ENCODE results near the gene LRIT3.
"Not testable (repeated sequence)": the region's sequence is repeated elsewhere in the genome, so short reads cannot be mapped to it uniquely, and the experiment has no call there.

LRIT3 gene

DNA sequence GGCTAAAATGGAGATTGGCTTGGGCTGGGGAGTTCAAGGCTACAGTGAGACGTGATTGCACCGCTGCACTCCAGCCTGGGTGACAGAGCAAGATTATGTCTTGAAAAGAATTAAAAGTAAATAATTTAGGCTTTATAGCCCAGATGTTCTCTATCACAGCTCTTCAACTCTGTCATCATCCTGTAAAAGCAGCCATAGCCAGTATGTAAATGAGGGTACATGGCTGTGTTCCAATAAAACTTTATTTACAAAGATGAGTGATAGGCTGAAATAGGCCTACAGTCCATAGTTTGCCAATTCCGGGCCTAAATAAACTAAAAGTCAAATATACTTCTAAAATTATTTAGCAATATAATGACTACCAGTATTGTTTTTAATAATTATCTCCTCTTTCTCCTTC is 10.9 kb upstream of the LRIT3 start:
- no peak for DNase-seq (ENCODE audit: low read depth)
- H3K4me3 ChIP-seq (ENCODE audit: low read depth, low read length) = no peak overlapping the region

GRCh38 chr4:109846395-109847098 is 1.4 kb upstream of the LRIT3 start:
- no peak for DNase-seq (ENCODE audit: low read depth)
- H3K4me3 ChIP-seq (ENCODE audit: low read depth, low read length) = no peak overlapping the region

DNA sequence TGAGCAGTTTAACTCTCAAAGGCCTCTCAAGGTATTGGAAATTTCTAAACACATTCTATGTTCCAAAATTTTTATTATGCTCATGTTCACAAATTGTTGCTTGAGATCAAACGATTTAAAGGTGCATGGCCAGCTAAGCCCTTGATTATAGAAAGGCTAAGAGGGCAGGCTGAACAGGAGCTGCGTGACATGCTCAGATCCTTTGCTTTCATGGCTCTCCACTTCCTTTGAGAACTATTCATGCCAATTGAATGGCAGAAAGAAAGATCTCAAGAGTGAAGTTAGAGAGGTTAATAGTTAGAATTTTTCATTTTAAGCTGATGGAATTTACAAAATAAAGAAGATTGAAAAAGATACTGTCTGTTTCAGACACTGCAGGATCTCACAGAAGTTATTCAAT is 594 bp downstream of the LRIT3 start:
- no peak for DNase-seq (ENCODE audit: low read depth)
- no peak overlapping the region for H3K4me3 ChIP-seq (ENCODE audit: low read depth, low read length)

- no peak for DNase-seq (ENCODE audit: low read depth)
- no peak overlapping the region for H3K4me3 ChIP-seq (ENCODE audit: low read depth, low read length)
Observed at GRCh38 chr4:109850601-109851000, 2.7 kb downstream of the LRIT3 start.

DNA sequence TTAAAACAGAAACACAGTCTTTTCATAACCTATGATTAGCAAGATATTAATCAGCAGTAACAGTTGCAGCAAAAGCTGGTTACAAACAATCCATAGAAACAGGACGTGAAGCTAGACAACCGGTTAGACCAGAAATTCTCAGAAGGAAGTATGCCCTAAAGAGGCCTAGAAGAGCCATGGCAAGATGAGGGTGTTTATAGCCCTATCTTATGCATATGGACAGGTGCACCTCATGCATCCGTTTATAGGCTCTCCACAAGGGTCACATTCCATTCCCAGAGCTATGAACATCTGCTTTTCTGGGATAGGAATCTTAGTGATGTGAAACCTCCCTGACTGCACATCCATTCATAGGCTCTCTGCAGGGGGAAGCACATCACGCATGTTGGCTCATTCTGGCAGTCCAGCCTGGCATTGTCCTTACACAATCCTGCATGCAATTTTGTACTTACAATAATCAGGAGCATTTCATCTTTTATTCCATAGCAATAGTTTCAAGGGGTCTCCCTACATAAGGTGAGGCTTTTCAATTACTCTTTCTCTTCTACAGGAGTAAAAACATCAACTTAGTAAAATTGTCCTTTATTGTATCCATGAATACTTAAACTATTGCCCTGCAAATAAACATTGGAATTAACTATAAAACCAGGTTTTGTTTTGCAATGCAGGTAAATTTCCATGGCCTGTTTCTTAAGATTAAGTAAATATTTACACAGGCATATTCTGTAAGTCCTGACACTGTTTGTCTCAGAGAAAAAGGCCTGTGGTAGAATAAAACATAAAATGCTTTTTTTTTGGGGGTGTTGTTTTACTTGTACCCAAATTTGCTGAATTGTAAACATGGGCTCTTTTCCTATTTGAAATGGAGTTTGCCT is 11.8 kb downstream of the LRIT3 start:
- not testable (repeated sequence) for DNase-seq (ENCODE audit: low read depth); H3K4me3 ChIP-seq (ENCODE audit: low read depth, low read length)

- DNase-seq (ENCODE audit: low read depth) = no peak
- H3K4me3 ChIP-seq (ENCODE audit: low read depth, low read length) = no peak overlapping the region
Observed at GRCh38 chr4:109861271-109861670, 13.4 kb downstream of the LRIT3 start.

DNA sequence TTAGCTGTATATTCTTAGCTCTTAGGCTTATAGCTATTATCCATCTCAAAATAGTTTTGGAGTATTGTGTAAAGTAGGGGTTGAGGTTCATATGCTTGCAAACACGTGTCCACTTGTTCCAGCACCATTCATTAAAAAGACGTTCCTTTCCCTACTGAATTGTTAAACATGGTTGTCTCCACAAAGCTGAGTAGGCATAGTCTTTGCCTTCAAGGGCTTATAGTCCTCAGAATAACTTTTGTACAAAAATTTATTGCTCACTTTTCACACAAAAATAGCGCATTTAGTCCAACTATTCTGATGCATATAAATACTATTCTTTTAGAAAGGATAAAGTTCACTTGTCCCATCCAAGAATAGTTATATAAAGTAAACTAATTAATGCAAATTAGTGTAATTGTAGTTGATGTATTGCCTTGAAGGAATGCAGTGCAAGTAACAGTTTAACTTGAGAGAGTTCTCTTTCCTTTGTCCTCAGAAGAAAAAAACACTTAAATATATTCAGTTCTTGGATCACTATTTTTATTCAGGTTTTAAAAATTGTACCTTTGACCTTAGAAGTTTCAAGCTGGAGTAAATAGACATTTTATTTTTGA is 14.1 kb downstream of the LRIT3 start:
- DNase-seq (ENCODE audit: low read depth) = no peak

DNA sequence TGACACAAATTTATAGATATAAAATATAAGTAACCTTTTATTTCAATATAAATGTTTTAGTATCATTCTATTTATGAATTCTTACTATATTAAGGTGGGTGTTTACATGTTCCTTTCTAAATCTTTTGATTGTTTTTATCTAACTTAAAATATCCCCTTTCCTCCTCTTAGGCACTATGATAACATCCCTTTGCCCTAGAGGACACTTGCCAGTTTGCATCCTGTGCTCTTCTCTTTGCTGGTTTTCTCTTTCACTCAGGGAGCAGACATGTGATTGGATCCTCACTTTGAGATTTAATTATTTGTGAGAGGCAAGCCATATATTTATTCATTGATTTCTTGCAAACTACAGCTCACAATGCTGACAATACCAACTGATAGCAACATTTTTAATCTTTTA is 16.2 kb downstream of the LRIT3 start:
- H3K4me3 ChIP-seq (ENCODE audit: low read depth, low read length) = no peak overlapping the region
- DNase-seq (ENCODE audit: low read depth) = no peak

More for the DNA sequence above, 14.1 kb downstream of the LRIT3 start:
- no peak overlapping the region for H3K4me3 ChIP-seq (ENCODE audit: low read depth, low read length)

- no peak overlapping the region for H3K4me3 ChIP-seq (ENCODE audit: low read depth, low read length)
- DNase-seq (ENCODE audit: low read depth) = no peak
Observed at GRCh38 chr4:109870061-109870460, 22.2 kb downstream of the LRIT3 start.

DNA sequence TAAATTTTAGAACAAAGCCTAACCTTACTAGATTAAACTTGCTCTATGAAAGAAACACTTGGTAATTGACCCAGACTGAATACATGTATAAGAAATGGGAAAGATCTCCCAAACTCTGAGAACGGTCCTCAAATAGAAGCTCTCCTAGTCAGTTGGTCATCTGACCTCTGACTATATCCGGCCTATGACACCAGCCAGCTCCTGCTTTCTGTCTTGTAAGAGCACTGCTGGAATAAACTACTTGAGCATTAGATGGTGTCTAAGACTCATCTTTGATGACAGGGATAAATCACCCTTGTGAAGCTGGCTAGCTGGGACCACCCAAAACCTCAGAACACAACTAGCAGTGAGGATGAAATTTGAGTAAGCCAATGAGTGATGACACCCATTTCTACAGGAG is 24.2 kb downstream of the LRIT3 start:
- H3K4me3 ChIP-seq (ENCODE audit: low read depth, low read length) = no peak overlapping the region

DNA sequence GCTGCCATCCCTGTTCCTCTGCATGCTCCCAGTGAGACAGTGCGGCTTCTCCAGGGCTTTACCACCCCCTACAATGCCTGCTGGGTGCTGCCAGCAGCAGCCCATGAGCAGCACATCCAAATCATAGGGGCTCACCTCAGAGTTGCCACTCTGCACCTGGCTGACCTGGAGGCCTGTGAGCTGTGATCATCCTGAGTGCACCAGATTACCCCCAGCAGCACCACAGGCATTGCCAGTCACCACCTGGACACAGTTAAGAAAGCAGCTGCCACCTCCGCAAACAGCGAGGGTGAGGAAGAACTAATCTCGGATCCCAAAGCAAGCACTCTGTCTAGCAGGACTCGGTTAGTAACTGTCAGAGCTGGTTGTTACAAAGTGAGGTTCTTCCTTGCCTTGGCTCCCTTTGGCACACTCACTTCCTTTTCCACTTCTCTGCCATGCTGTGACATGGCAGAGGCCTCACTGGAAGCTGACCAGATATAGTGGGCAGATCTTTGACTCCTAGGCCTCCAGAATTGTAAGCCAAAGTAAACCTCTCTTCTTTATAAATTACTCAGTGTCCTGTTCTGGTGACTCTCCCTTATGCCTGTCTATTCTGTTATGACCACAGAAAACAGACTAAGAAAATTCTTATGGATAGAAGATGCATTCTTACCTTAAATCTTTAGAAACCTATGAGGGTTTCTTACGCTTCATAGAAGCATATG is 25.2 kb downstream of the LRIT3 start:
- no peak for DNase-seq (ENCODE audit: low read depth)
- H3K4me3 ChIP-seq (ENCODE audit: low read depth, low read length) = no peak overlapping the region

More for the DNA sequence above, 24.2 kb downstream of the LRIT3 start:
- no peak for DNase-seq (ENCODE audit: low read depth)

- H3K4me3 ChIP-seq (ENCODE audit: low read depth, low read length) = no peak overlapping the region
- peak; percentile 4 for DNase-seq (ENCODE audit: low read depth)
Observed at GRCh38 chr4:109873791-109874514, 26.0 kb downstream of the LRIT3 start.

DNA sequence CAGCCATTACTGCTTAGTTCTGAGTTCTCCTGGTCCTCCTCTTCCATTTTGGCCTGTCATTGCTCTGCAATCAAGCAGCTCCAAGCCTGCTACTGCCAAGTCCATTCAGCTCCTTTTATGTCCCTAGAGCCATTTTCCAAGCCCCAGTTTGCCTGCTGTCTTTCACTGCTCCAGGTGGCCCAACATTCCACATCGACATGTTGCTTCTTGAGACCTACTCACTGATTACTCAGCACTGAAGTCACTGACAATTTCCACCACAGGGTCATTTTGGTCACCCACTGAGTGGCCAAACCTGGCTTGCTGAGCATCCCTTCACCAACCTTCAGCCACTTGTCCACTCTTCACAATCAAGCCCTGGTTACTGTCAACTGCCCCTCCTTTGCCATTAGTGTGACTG is 27.2 kb downstream of the LRIT3 start:
- DNase-seq (ENCODE audit: low read depth) = no peak
- H3K4me3 ChIP-seq (ENCODE audit: low read depth, low read length) = no peak overlapping the region

GRCh38 chr4:109875553-109875952 is 27.6 kb downstream of the LRIT3 start:
- DNase-seq (ENCODE audit: low read depth); H3K4me3 ChIP-seq (ENCODE audit: low read depth, low read length): not testable (repeated sequence)

GRCh38 chr4:109876634-109877265 is 28.8 kb downstream of the LRIT3 start:
- H3K4me3 ChIP-seq (ENCODE audit: low read depth, low read length) = no peak overlapping the region
- DNase-seq (ENCODE audit: low read depth) = no peak

GRCh38 chr4:109877400-109877799 is 29.5 kb downstream of the LRIT3 start:
- no peak overlapping the region for H3K4me3 ChIP-seq (ENCODE audit: low read depth, low read length)
- no peak for DNase-seq (ENCODE audit: low read depth)

GRCh38 chr4:109878355-109878754 is 30.4 kb downstream of the LRIT3 start:
- H3K4me3 ChIP-seq (ENCODE audit: low read depth, low read length) = no peak overlapping the region
- DNase-seq (ENCODE audit: low read depth) = no peak

DNA sequence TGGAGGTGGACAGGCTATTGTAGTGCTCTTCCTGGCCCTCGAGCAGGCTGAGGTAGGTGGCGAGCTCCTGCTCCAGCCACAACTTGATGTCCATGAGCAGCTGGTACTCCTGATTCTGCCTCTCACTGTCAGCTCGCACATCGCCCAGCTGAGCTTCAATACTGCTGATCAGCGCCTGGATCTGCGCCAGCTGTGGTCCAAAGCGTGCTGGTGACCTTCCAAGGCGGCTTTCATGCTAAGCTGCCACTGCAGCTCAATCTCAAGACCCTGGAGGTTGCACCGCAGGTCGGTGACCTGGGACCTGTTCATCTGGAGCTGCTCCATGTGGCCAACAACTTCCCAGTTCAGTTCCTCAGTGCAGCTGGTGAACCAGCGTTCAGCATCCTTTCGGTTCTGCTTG is 31.2 kb downstream of the LRIT3 start:
- no peak for DNase-seq (ENCODE audit: low read depth)
- H3K4me3 ChIP-seq (ENCODE audit: low read depth, low read length) = no peak overlapping the region
